Prostate gland (tissue), 2 donors: ENCODE data around the gene PSMF1. TPM values are rescaled to one million over a fixed set of nuclear protein-coding genes. Genes with fewer than 3 reads are reported as not detected.
"Not testable (repeated sequence)": the region's sequence is repeated elsewhere in the genome, so short reads cannot be mapped to it uniquely, and the experiment has no call there.

Source experiments
- DNase-seq: peaks from one replicate; pipeline ENCODE4 v3.0.0-alpha.2; 2019; ENCODE audit warnings: low spot score
- H3K27ac ChIP-seq, 2 donors: fragments of 200-600 bp; sonication (generic); 2 replicates each; pipeline ENCODE4 v1.5.1; 2017 to 2019
- H3K27me3 ChIP-seq: fragments of 200-600 bp; sonication (generic); replicated peaks from 2 replicates; pipeline ENCODE4 v1.5.1; 2019; ENCODE audit not compliant: insufficient read depth
- H3K36me3 ChIP-seq, 2 donors: fragments of 200-600 bp; sonication (generic); 1 replicate in 1 of 2; 2 replicates in 1 of 2; pipeline versions ENCODE4 v1.5.1 to v1.8.1; 2017 to 2019
- H3K4me1 ChIP-seq: fragments of 200-600 bp; sonication (generic); replicated peaks from 2 replicates; pipeline ENCODE4 v1.5.1; 2019
- H3K4me3 ChIP-seq, 2 donors: fragments of 200-600 bp; sonication (generic); 2 replicates each; pipeline ENCODE4 v1.5.1; 2017 to 2019
- H3K9me3 ChIP-seq: fragments of 200-600 bp; sonication (generic); 2 replicates; pipeline ENCODE4 v1.5.1; 2017
- CTCF ChIP-seq, 4 experiments: fragments of 200-600 bp in 2 of 4; fragments of 450-650 bp in 2 of 4; sonication (generic) in 2 of 4; IDR thresholded peaks; 1 replicate in 3 of 4; 2 replicates in 1 of 4; pipeline ENCODE4 v1.5.1; 2016 to 2019; ENCODE audit warnings: antibody characterized with exemption in 4 of 4, mild to moderate bottlenecking in 2 of 4, moderate library complexity in 2 of 4
- POLR2A ChIP-seq: fragments of 450-650 bp; IDR thresholded peaks from one replicate; pipeline ENCODE4 v1.6.1; 2016; ENCODE audit warnings: antibody characterized with exemption, mild to moderate bottlenecking
- POLR2AphosphoS5 ChIP-seq: sonication (generic); formaldehyde crosslinking; IDR thresholded peaks from one replicate; pipeline ENCODE4 v1.6.1; 2017; ENCODE audit warnings: antibody characterized with exemption
- WGBS: methylation state at CpG from one replicate; pipeline ENCODE4 v1.1.5; 2018; 5-methylcytosine and 5-hydroxymethylcytosine counted together
- intact Hi-C: fragments of 100-400 bp; cut with DNase I; formaldehyde crosslinking; loops from one replicate; pipeline ENCODE4 v1.14.2; 2022
- total RNA-seq, 2 donors: library from RNA; depleted of rRNA; stranded (reverse); fragments of >200 nt; gene quantifications; one replicate each; pipeline ENCODE4 v1.1.0, GENCODE V29; 2016

The PSMF1 gene
- total RNA-seq, 2 donors from 2014 or later = 76.8 to 282 TPM

- no peaks in the 10 kb centered on the region for H3K9me3 ChIP-seq
- WGBS = 92% methylated on average over 2 of the region's 2 CpGs
- no peaks in the 10 kb centered on the region for H3K27me3 ChIP-seq
- H3K27ac ChIP-seq = no peak overlapping the region
- H3K4me1 ChIP-seq = no peaks in the 10 kb centered on the region
- intact Hi-C loops = no loop called here
- TF ChIP-seq CTCF (IDR thresholded peaks at IDR 0.05) (no peak), POLR2A (no peak), POLR2AphosphoS5 (no peak)
- DNase-seq = no peak
- H3K36me3 ChIP-seq = peaks cover 0 to 15% of the 10 kb centered on the region in 2 donors
- no peak overlapping the region for H3K4me3 ChIP-seq
Measured at GRCh38 chr20:1134355-1134754, 16.0 kb downstream of the PSMF1 start.

DNA sequence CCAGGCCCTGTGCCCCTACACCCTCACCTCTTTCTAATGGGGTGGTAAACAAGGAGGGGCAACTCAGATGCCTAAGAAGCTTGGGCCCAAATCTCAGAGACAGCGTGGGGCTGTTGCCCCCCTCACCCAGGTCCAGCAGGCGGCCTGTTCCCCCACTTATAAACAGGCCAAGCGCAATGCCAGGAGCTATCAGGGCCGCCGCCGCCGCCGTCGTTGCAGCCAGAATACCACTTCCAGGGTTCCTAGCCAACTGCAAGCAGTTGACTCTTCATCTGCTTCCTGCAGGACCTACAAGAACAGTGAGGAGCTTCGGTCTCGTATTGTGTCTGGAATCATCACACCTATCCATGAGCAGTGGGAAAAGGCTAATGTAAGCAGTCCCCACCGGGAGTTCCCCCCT lies 16.4 kb downstream of the PSMF1 start:
- intact Hi-C loops = no loop called here
- WGBS = 89% methylated on average over 12 of the region's 12 CpGs
- H3K9me3 ChIP-seq = no peaks in the 10 kb centered on the region
- H3K27ac ChIP-seq = no peak overlapping the region
- no peak for DNase-seq
- H3K4me1 ChIP-seq = no peaks in the 10 kb centered on the region
- TF ChIP-seq POLR2A = no peak
- no peak for TF ChIP-seq CTCF (IDR thresholded peaks at IDR 0.05)
- TF ChIP-seq POLR2AphosphoS5 = no peak
- no peak overlapping the region for H3K4me3 ChIP-seq
- peaks cover 0 to 10% of the 10 kb centered on the region in 2 donors for H3K36me3 ChIP-seq
- H3K27me3 ChIP-seq = no peaks in the 10 kb centered on the region

- TF ChIP-seq POLR2AphosphoS5 (no peak), CTCF (IDR thresholded peaks at IDR 0.05) (no peak), POLR2A (no peak)
- Histone ChIP-seq H3K36me3 (peaks cover 0 to 10% of the 10 kb centered on the region in 2 donors), H3K27ac (no peak overlapping the region), H3K4me1 (no peaks in the 10 kb centered on the region), H3K9me3 (no peaks in the 10 kb centered on the region), H3K27me3 (no peaks in the 10 kb centered on the region), H3K4me3 (no peak overlapping the region)
- WGBS = 83% methylated on average over 4 of the region's 4 CpGs
- DNase-seq = no peak
- intact Hi-C loops = no loop called here
Measured at GRCh38 chr20:1137236-1137635, 18.8 kb downstream of the PSMF1 start.

GRCh38 chr20:1144401-1145172 lies 26.2 kb downstream of the PSMF1 start:
- Histone ChIP-seq H3K36me3 (no peaks in the 10 kb centered on the region), H3K27me3 (no peaks in the 10 kb centered on the region), H3K4me3 (no peak overlapping the region), H3K27ac (no peak overlapping the region), H3K9me3 (no peaks in the 10 kb centered on the region), H3K4me1 (no peaks in the 10 kb centered on the region)
- DNase-seq = no peak
- WGBS = 92% methylated on average over 10 of the region's 10 CpGs
- TF ChIP-seq CTCF (IDR thresholded peaks at IDR 0.05) (no peak), POLR2A (no peak), POLR2AphosphoS5 (no peak)
- intact Hi-C loops = no loop called here

- intact Hi-C loops = no loop called here
- no peaks in the 10 kb centered on the region for H3K4me1 ChIP-seq
- WGBS = 88% methylated on average over 5 of the region's 5 CpGs
- no peak for DNase-seq
- no peak overlapping the region for H3K4me3 ChIP-seq
- no peaks in the 10 kb centered on the region for H3K9me3 ChIP-seq
- no peak for TF ChIP-seq POLR2AphosphoS5
- TF ChIP-seq CTCF (IDR thresholded peaks at IDR 0.05) = no peak
- TF ChIP-seq POLR2A = no peak
- no peak overlapping the region for H3K27ac ChIP-seq
- no peaks in the 10 kb centered on the region for H3K27me3 ChIP-seq
- H3K36me3 ChIP-seq = no peaks in the 10 kb centered on the region
Measured at GRCh38 chr20:1146957-1147356, 28.6 kb downstream of the PSMF1 start.

- H3K36me3 ChIP-seq, H3K9me3 ChIP-seq, H3K4me1 ChIP-seq, H3K4me3 ChIP-seq, intact Hi-C loops, H3K27me3 ChIP-seq, DNase-seq, H3K27ac ChIP-seq: not testable (repeated sequence)
- WGBS = 91% methylated on average over 2 of the region's 2 CpGs
Measured at GRCh38 chr20:1149812-1150211, 31.4 kb downstream of the PSMF1 start.
